ENCODE measurements around the gene HUS1.

HUS1 gene

GRCh38 chr7:47952224-47952623 is 27.2 kb downstream of the HUS1 start:
- Histone ChIP-seq H3K27me3 (ENCODE audit: control insufficient read depth, insufficient read depth, low read length) (no peaks in the 10 kb centered on the region), H3K9me3 (ENCODE audit: control insufficient read depth, low read depth, low read length) (no peaks in the 10 kb centered on the region), H3K36me3 (ENCODE audit: control insufficient read depth, low read depth, low read length) (peaks cover 10% of the 10 kb centered on the region), H3K27ac (ENCODE audit: low read length) (no peak overlapping the region), H3K9ac (ENCODE audit: low read length) (no peak overlapping the region), H3K4me3 (ENCODE audit: low read length) (no peak overlapping the region), H3K4me1 (ENCODE audit: control insufficient read depth, low read depth, low read length) (peaks cover 13% of the 10 kb centered on the region)

- Histone ChIP-seq H3K36me3 (ENCODE audit: control insufficient read depth, low read depth, low read length) (peaks cover 10% of the 10 kb centered on the region), H3K27me3 (ENCODE audit: control insufficient read depth, insufficient read depth, low read length) (no peaks in the 10 kb centered on the region), H3K4me1 (ENCODE audit: control insufficient read depth, low read depth, low read length) (peaks cover 13% of the 10 kb centered on the region), H3K9ac (ENCODE audit: low read length) (no peak overlapping the region), H3K27ac (ENCODE audit: low read length) (no peak overlapping the region), H3K9me3 (ENCODE audit: control insufficient read depth, low read depth, low read length) (no peaks in the 10 kb centered on the region), H3K4me3 (ENCODE audit: low read length) (no peak overlapping the region)
Measured at GRCh38 chr7:47951374-47951773, 28.0 kb downstream of the HUS1 start.

- H3K36me3 ChIP-seq (ENCODE audit: control insufficient read depth, low read depth, low read length), result peaks cover 10% of the 10 kb centered on the region
- no peaks in the 10 kb centered on the region for H3K9me3 ChIP-seq (ENCODE audit: control insufficient read depth, low read depth, low read length)
- no peak overlapping the region for H3K27ac ChIP-seq (ENCODE audit: low read length)
- H3K27me3 ChIP-seq (ENCODE audit: control insufficient read depth, insufficient read depth, low read length), result no peaks in the 10 kb centered on the region
- H3K9ac ChIP-seq (ENCODE audit: low read length), result no peak overlapping the region
- H3K4me1 ChIP-seq (ENCODE audit: control insufficient read depth, low read depth, low read length), result peaks cover 13% of the 10 kb centered on the region
- H3K4me3 ChIP-seq (ENCODE audit: low read length), result no peak overlapping the region
Measured at GRCh38 chr7:47950714-47951113, 28.7 kb downstream of the HUS1 start.

GRCh38 chr7:47949703-47950102 is 29.7 kb downstream of the HUS1 start:
- Histone ChIP-seq H3K4me1 (ENCODE audit: control insufficient read depth, low read depth, low read length) (peaks cover 13% of the 10 kb centered on the region), H3K9me3 (ENCODE audit: control insufficient read depth, low read depth, low read length) (no peaks in the 10 kb centered on the region), H3K27me3 (ENCODE audit: control insufficient read depth, insufficient read depth, low read length) (no peaks in the 10 kb centered on the region), H3K9ac (ENCODE audit: low read length) (no peak overlapping the region), H3K36me3 (ENCODE audit: control insufficient read depth, low read depth, low read length) (peaks cover 7% of the 10 kb centered on the region), H3K27ac (ENCODE audit: low read length) (no peak overlapping the region), H3K4me3 (ENCODE audit: low read length) (no peak overlapping the region)

GRCh38 chr7:47948141-47948790 is 31.1 kb downstream of the HUS1 start, which contains the start of gene PKD1L1:
Gene PKD1L1, minus strand, starts transcription at chr7:47948466. Its CDS starts 26 bp downstream, at chr7:47948440.
- peaks cover 13% of the 10 kb centered on the region for H3K4me1 ChIP-seq (ENCODE audit: control insufficient read depth, low read depth, low read length)
- no peaks in the 10 kb centered on the region for H3K27me3 ChIP-seq (ENCODE audit: control insufficient read depth, insufficient read depth, low read length)
- no peak within 1 kb of the TSS for H3K9ac ChIP-seq (ENCODE audit: low read length)
- H3K27ac ChIP-seq (ENCODE audit: low read length), result no peak within 1 kb of the TSS
- H3K9me3 ChIP-seq (ENCODE audit: control insufficient read depth, low read depth, low read length), result no peaks in the 10 kb centered on the region
- no peaks in the 10 kb centered on the region for H3K36me3 ChIP-seq (ENCODE audit: control insufficient read depth, low read depth, low read length)
- no peak within 1 kb of the TSS for H3K4me3 ChIP-seq (ENCODE audit: low read length)

GRCh38 chr7:47947355-47947749 is 32.1 kb downstream of the HUS1 start:
- Histone ChIP-seq H3K4me3 (ENCODE audit: low read length) (no peak overlapping the region), H3K27me3 (ENCODE audit: control insufficient read depth, insufficient read depth, low read length) (no peaks in the 10 kb centered on the region), H3K9ac (ENCODE audit: low read length) (no peak overlapping the region), H3K4me1 (ENCODE audit: control insufficient read depth, low read depth, low read length) (peaks cover 13% of the 10 kb centered on the region), H3K36me3 (ENCODE audit: control insufficient read depth, low read depth, low read length) (no peaks in the 10 kb centered on the region), H3K27ac (ENCODE audit: low read length) (no peak overlapping the region), H3K9me3 (ENCODE audit: control insufficient read depth, low read depth, low read length) (no peaks in the 10 kb centered on the region)

- H3K9ac ChIP-seq (ENCODE audit: low read length), result no peak overlapping the region
- no peak overlapping the region for H3K4me3 ChIP-seq (ENCODE audit: low read length)
- H3K9me3 ChIP-seq (ENCODE audit: control insufficient read depth, low read depth, low read length), result no peaks in the 10 kb centered on the region
- H3K36me3 ChIP-seq (ENCODE audit: control insufficient read depth, low read depth, low read length), result no peaks in the 10 kb centered on the region
- peaks cover 13% of the 10 kb centered on the region for H3K4me1 ChIP-seq (ENCODE audit: control insufficient read depth, low read depth, low read length)
- no peaks in the 10 kb centered on the region for H3K27me3 ChIP-seq (ENCODE audit: control insufficient read depth, insufficient read depth, low read length)
- H3K27ac ChIP-seq (ENCODE audit: low read length), result no peak overlapping the region
Measured at GRCh38 chr7:47946581-47947354, 32.6 kb downstream of the HUS1 start.

- no peaks in the 10 kb centered on the region for H3K36me3 ChIP-seq (ENCODE audit: control insufficient read depth, low read depth, low read length)
- peaks cover 15% of the 10 kb centered on the region for H3K4me1 ChIP-seq (ENCODE audit: control insufficient read depth, low read depth, low read length)
- H3K27ac ChIP-seq (ENCODE audit: low read length), result no peak overlapping the region
- no peaks in the 10 kb centered on the region for H3K27me3 ChIP-seq (ENCODE audit: control insufficient read depth, insufficient read depth, low read length)
- no peak overlapping the region for H3K9ac ChIP-seq (ENCODE audit: low read length)
- H3K4me3 ChIP-seq (ENCODE audit: low read length), result no peak overlapping the region
- H3K9me3 ChIP-seq (ENCODE audit: control insufficient read depth, low read depth, low read length), result no peaks in the 10 kb centered on the region
Measured at GRCh38 chr7:47945261-47946015, 34.0 kb downstream of the HUS1 start.

- Histone ChIP-seq H3K27ac (ENCODE audit: low read length) (no peak overlapping the region), H3K9me3 (ENCODE audit: control insufficient read depth, low read depth, low read length) (no peaks in the 10 kb centered on the region), H3K27me3 (ENCODE audit: control insufficient read depth, insufficient read depth, low read length) (no peaks in the 10 kb centered on the region), H3K36me3 (ENCODE audit: control insufficient read depth, low read depth, low read length) (no peaks in the 10 kb centered on the region), H3K9ac (ENCODE audit: low read length) (no peak overlapping the region), H3K4me1 (ENCODE audit: control insufficient read depth, low read depth, low read length) (peaks cover 15% of the 10 kb centered on the region), H3K4me3 (ENCODE audit: low read length) (no peak overlapping the region)
Measured at GRCh38 chr7:47944536-47945260, 34.7 kb downstream of the HUS1 start.

- Histone ChIP-seq H3K36me3 (ENCODE audit: control insufficient read depth, low read depth, low read length) (no peaks in the 10 kb centered on the region), H3K27me3 (ENCODE audit: control insufficient read depth, insufficient read depth, low read length) (no peaks in the 10 kb centered on the region), H3K4me1 (ENCODE audit: control insufficient read depth, low read depth, low read length) (peaks cover 15% of the 10 kb centered on the region)
Measured at GRCh38 chr7:47943676-47944474, 35.5 kb downstream of the HUS1 start.

More at GRCh38 chr7:47943676-47944474, 35.5 kb downstream of the HUS1 start:
- Histone ChIP-seq H3K27ac (ENCODE audit: low read length) (no peak overlapping the region), H3K9me3 (ENCODE audit: control insufficient read depth, low read depth, low read length) (no peaks in the 10 kb centered on the region), H3K9ac (ENCODE audit: low read length) (no peak overlapping the region), H3K4me3 (ENCODE audit: low read length) (no peak overlapping the region)
